HG03139 (cell line): ENCODE results near the gene TMEM53.
"Not testable (repeated sequence)": the region's sequence is repeated elsewhere in the genome, so short reads cannot be mapped to it uniquely, and the experiment has no call there.

Experiments used
- ATAC-seq: cut with Tn5 transposase; IDR thresholded peaks from one replicate; pipeline ENCODE4 v1.9.1; 2021; ENCODE audit not compliant: unreplicated experiment

Gene TMEM53

DNA sequence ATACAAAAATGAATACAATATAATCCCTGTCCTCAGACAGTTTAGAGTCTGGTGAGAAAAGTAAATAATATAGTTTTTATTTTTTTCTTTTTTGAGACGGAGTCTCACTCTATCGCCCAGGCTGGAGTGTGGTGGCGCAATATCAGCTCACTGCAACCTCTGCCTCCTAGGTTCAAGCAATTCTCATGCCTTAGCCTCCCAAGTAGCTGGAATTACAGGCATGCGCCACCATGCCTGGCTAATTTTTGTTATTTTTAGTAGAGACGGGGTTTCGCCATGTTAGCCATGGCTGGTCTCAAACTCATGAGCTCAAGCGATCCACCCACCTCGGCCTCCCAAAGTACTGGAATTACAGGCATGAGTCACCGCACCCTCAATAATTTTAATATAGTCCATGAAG, 25.1 kb upstream of the TMEM53 start:
- not testable (repeated sequence) for ATAC-seq

- no peak for ATAC-seq
These were observed 23.9 kb upstream of the TMEM53 start for GRCh38 chr1:44698138-44698537.

DNA sequence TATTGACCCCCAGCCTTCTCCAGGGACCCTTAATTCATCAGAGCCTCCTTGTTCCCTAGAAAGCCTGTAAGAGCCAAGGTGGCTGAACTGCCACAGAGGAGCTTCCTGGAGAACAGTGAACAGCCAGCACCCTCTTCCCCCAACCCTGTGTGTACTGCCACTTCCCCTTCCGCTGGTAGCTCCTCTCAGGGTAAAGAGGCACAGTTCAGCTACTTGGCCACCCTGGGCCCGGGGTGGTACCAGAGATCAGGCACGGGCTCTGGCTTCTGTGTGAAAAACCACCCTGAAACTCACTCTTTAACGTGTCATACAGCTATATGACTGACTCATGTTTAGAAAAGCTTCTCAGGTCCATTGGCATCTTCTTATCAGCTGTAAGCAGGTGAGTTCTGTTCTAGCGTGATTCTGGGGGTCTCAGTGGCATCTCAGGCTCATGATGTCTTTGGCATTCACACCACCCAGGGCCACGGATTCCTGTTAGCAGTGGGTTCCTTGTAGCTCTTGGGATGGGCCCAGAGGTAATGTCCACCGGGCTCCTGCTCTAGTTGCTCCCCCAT, 22.6 kb upstream of the TMEM53 start:
- ATAC-seq: peak; percentile 51

DNA sequence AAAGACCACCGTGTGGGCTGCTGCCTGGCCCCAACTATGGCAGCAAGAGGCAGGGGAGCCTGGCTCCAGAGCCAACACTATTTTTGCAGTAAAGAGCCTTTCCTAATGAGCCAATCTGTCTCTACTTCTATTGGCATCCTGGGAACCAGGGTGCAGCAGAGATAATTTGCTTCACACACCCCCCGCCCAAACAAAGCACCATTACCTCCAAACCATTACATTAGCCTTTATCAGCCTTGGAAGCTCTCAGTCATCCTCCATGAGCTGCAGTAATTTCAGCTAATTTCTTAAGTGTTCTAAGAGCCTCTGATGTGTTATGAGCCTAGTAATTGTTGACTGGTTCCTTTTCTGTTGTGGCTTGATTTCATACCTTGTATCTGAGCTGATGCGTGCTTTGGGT, 21.8 kb upstream of the TMEM53 start:
- ATAC-seq: no peak

- ATAC-seq: no peak
These were observed 21.4 kb upstream of the TMEM53 start for GRCh38 chr1:44695671-44696070.

GRCh38 chr1:44694863-44695478, 20.7 kb upstream of the TMEM53 start:
- no peak for ATAC-seq

GRCh38 chr1:44693900-44694299, 19.6 kb upstream of the TMEM53 start:
- ATAC-seq: no peak

DNA sequence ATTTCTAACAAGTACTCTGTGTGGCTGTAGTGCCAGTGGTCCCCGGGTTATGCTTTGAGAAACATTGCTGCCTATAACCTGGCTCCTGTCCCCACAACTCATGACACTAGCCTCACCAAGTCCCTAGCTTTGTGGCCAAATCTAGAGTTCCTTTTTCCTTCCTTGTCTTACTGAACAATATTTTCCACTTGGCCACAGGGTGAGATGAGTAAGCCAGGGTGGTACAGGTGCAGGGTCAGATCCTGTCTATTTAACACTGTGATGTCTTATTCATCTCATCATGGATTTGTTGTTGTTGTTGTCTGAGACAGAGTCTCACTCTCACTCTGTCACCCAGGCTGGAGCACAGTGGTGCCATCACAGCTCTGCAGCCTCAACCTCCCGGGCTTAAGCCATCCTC, 18.9 kb upstream of the TMEM53 start:
- no peak for ATAC-seq

DNA sequence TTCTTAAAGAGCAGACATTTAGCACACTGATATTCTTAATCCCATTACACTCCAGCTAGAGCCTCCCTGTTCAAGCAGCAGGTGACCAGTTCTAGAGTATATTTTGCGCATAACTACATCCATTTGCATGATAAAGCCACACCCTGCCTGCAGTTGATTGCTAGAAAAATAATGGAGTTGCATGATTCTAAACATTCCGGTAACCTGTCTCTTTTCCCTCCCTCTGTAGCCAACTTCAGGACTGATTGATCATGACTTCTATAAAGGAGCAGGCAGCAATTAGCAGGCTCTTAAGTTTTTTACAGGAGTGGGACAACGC, 15.1 kb upstream of the TMEM53 start:
- ATAC-seq: no peak

DNA sequence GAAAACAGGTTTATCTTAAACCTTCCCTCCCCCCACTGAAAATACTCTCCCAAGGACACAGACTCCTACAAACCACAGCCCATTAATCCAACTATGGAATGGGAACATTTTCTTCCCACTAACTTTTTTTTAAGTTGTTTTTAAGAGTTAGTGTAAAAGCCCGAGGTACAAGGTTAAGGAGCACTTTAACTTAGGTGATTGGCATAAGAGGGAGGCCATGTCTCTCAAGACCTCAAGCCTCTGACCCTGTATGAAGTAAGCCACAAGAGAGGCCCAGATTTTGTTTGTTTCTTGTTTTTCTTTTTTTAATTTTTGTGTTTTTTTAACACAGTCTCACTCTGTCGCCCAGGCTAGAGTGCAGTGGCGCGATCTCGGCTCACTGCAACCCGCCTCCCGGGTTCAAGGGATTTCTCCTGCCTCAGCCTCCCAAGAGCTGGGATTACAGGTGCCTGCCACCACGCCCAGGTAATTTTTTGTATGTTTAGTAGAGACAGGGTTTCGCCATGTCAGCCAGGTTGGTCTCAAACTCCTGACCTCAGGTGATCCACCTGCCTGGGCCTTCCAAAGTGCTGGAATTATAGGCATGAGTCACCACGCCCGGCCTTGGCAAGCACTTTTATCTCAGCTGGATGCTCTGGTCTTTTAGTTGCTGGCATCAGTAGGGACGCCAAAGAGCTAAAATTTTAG, 14.6 kb upstream of the TMEM53 start:
- no peak for ATAC-seq

GRCh38 chr1:44685881-44686280, 11.6 kb upstream of the TMEM53 start:
- ATAC-seq: no peak

DNA sequence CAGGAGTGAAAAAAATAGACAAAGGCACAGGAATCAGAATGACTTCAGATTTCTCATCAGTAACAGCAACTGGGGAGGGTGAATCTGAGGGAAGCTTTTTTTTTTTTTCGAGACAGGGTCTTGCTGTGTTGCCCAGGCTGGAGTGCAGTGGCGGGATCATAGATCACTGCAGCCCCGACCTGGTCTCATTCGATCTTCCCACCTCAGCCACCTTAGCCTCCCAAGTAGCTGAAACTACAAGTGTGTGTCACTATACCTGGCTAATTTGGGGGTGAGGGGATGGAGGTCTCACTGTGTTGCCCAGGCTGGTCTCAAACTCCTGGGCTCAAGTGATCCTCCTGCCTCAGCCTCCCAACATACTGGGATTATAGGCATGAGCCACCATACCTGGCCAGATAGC, 10.9 kb upstream of the TMEM53 start:
- ATAC-seq: no peak

DNA sequence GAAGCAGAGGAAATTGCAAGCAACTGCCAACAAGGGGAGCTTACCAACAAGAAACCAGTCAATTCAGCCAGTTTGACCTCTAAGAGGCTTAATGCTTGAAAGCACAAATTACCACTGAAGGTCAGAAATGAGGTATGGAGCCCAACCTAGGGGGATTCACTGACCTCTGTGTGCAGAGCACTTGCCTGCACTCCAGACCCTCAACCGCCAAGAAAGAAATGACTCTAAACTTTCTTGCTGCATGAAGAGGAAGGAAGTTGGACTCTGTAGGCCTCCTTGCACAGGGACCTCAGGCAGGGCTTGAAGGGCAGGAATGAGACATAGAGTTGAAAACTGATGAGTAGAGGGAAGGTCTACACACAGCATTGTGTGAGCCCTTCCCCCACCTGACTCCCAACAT, 10.2 kb upstream of the TMEM53 start:
- ATAC-seq: peak; percentile 71

GRCh38 chr1:44682883-44683265, 8.6 kb upstream of the TMEM53 start:
- no peak for ATAC-seq

DNA sequence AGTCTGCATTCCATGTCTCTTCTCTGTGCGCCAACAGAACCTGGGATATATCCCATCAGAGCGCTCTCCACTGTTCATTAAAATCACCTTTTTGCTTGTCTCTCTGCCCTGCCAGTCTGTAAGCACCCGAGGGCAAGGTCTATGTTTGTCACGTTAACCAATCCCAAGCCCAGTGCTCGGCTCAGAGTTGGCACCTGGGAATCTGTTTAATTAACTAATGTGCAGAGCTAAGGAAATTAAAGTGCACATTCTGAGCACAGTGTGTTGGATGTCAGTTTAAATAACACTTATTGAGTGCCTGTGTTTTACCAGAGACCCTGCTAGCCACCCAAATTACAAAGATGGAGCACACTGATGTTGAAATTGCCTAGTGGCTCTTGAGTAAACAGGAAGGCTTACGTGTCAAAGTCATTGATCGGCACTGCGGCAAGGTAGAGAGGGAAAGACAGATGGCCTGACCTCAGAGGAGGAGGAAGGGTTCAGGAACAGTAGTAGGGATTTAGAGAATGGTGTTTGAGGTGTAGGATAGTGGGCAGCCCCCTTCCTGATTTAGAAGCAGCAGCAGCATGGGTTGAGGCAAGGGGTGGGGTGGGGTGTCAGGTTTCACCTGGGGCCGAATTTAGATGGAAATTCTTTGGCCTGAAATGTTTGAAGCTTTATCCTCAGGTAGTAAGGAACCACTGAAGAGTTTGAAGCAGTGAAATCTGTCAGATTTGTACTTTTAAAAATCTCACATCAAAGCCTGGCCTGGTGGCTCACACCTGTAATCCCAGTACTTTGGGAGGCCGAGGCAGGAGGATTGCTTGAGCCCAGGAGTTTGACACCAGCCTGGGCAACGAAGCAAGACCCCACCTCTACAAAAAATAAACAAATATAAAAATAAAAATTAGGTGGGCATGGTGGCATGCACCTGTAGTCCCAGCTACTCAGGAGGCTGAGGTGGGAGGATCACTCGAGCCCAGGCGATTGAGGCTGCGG, 7.9 kb upstream of the TMEM53 start:
- no peak for ATAC-seq

DNA sequence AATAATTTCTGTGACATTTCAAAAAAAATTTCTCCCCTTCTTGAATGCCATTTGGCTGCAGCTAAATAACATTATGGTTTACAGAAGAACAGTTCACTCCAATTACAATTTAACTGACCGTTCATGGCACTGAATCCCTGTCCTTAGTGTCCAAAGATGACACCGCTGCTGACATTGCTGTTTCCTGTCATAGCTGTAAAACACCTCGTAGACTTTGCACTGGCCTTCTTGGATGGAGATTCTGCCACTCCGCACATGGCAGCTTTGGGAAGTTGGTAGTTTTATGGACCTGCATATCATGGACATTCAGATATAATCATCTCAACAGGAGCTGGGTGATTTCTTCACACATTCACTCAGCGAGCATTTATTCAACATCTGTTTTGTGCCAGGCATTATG, 5.2 kb upstream of the TMEM53 start:
- ATAC-seq: no peak

GRCh38 chr1:44678626-44679025, 4.3 kb upstream of the TMEM53 start:
- ATAC-seq: no peak

DNA sequence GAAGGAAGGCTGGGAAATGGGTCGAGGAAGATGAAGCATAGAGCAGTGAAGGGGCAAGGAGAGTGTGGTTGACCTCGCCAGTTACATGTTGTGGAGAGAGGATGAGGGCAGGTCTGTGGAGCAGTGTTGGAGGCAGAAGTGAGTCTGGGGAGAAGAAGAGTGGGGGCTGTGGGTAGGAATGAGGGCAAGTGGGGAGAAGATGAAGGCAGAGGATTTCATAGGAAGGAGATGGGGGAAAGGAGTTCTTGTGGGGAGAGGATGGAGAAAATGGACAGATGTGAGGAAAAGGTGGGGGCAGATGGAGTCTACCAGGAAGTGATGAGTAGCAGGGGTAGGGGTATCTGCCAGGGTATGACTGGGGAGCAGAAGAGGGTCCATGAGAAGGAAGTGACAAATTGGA, 3.8 kb upstream of the TMEM53 start:
- ATAC-seq: no peak

- no peak for ATAC-seq
These were observed 3.0 kb upstream of the TMEM53 start for GRCh38 chr1:44677201-44677766.

- ATAC-seq: no peak
These were observed 2.4 kb upstream of the TMEM53 start for GRCh38 chr1:44676484-44677200.

DNA sequence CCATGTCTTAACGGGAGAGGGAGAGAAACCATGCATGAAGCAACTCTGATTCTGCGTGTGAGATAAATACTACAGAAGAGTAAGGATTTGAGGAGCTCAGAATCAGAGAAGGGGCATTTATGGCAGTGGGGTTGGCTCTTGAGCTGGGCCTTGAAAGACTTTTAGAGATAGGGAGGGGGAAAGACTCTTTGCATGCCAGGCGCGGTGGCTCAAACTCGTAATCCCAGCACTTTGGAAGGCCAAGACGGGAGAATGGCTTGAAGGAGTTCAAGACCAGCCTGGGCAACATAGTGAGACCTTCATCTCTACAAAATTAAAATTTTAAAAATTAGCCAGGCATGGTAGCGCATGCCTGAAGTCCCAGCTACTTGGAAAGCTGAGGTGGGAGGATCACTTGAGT, 905 bp upstream of the TMEM53 start:
- no peak for ATAC-seq
